Subcutaneous abdominal adipose tissue (tissue), 5 donors: Measurements from ENCODE around the gene HS6ST2.

Experiments used
- H3K27ac ChIP-seq: one replicate; pipeline ENCODE4 v1.7.0; 2013; ENCODE audit warnings: low read depth, mild to moderate bottlenecking, inconsistent platforms, low read length, moderate library complexity
- H3K27me3 ChIP-seq, 5 donors: one replicate each; pipeline ENCODE4 v1.7.0; 2013; ENCODE audit warnings: low read length in 5 of 5, inconsistent platforms in 1 of 5; ENCODE audit not compliant: control insufficient read depth in 5 of 5, insufficient read depth in 4 of 5
- H3K36me3 ChIP-seq, 5 donors: one replicate each; pipeline ENCODE4 v1.7.0; 2013; ENCODE audit warnings: low read length in 5 of 5; ENCODE audit not compliant: control insufficient read depth in 5 of 5, insufficient read depth in 5 of 5
- H3K4me1 ChIP-seq, 5 donors: one replicate each; pipeline ENCODE4 v1.7.0; 2013; ENCODE audit warnings: low read length in 5 of 5, mild to moderate bottlenecking in 3 of 5, moderate library complexity in 1 of 5; ENCODE audit not compliant: control insufficient read depth in 5 of 5, insufficient read depth in 5 of 5
- H3K4me3 ChIP-seq, 5 donors: one replicate each; pipeline ENCODE4 v1.7.0; 2013; ENCODE audit warnings: low read length in 5 of 5, low read depth in 1 of 5
- H3K9ac ChIP-seq, 5 donors: one replicate each; pipeline ENCODE4 v1.7.0; 2013; ENCODE audit warnings: low read length in 5 of 5, mild to moderate bottlenecking in 4 of 5, moderate library complexity in 3 of 5
- H3K9me3 ChIP-seq, 5 donors: one replicate each; pipeline ENCODE4 v1.7.0; 2013; ENCODE audit warnings: low read length in 5 of 5; ENCODE audit not compliant: control insufficient read depth in 5 of 5
- donor health status: healthy.
- donor health status: healthy.
- donor health status: healthy.
- donor health status: healthy.
- donor health status: healthy.

The HS6ST2 gene

DNA sequence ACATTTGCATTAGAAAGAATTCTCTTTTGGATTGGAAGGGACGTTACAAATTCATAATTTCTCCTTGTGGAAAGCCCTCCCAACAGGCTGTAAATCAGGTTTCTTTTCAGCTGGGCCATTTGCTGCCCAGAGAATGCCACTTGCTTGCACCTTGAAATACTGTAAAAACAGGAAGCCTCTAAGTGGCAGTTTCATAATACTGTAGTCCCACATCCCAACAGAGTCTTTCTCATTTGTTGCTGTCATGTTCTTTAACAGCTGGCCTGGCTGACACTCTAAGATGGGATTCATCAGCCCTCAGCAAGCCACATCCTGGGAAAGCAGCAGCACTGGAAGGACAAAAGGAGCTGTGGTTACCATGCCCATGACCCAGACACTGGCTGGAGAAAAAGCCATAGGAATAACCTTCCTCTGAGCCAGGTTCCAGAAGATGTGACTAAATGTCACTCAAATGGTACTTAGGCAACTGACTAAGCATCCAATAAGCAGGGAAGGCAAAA lies 247.7 kb downstream of the HS6ST2 start:
- Histone ChIP-seq H3K4me1 (no peaks in the 10 kb centered on the region), H3K9me3 (no peaks in the 10 kb centered on the region), H3K27me3 (peaks cover 2 to 18% (median 12%) of the 10 kb centered on the region in 5 donors), H3K4me3 (no peak overlapping the region), H3K9ac (no peak overlapping the region), H3K27ac (no peak overlapping the region), H3K36me3 (no peaks in the 10 kb centered on the region)

DNA sequence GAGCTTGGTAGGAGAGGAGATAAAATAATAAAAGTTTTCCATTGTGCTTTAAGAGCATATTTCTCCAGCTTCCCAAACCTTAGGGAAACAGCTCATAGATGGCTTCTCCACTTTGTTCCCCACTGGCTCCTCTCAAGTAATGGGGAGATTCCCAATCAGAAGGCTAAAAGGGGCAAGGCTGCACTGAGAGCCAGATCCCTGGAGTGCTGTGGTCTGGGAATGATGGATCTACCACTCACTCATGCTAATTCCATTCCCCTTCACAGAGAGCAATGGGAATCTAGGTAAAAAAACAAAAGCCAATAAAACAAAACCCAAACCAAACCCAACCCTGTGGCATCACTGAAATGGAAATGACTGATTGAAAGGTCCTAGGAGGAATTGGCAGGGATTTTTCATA lies 249.9 kb downstream of the HS6ST2 start:
- no peaks in the 10 kb centered on the region for H3K9me3 ChIP-seq
- H3K4me3 ChIP-seq, result no peak overlapping the region
- no peak overlapping the region for H3K27ac ChIP-seq
- no peak overlapping the region for H3K9ac ChIP-seq
- no peaks in the 10 kb centered on the region for H3K4me1 ChIP-seq
- H3K27me3 ChIP-seq, result peaks cover 2 to 14% (median 8%) of the 10 kb centered on the region in 5 donors
- no peaks in the 10 kb centered on the region for H3K36me3 ChIP-seq

DNA sequence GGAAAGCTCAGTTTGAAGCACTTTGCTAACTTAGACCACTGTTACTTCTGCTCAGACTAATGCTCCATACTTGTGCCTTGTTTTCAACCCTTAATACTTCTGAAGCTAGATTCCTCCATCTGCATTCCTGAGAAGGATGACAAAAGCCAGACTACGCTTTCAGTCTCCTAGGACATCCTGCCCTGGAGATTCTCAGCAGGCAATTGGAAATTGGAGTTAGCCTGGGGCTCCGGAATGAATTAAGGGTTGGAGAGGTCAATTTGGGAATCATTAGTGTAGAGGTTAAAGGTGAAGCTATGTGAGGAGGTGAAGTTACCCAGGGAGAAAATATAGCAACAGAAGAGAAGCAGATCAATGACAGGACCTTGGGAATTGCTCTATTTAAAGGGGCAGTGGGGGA lies 253.7 kb downstream of the HS6ST2 start:
- no peak overlapping the region for H3K27ac ChIP-seq
- H3K36me3 ChIP-seq, result no peaks in the 10 kb centered on the region
- H3K4me3 ChIP-seq, result no peak overlapping the region
- no peaks in the 10 kb centered on the region for H3K4me1 ChIP-seq
- peaks cover 0 to 25% (median 8%) of the 10 kb centered on the region in 5 donors for H3K27me3 ChIP-seq
- H3K9ac ChIP-seq, result no peak overlapping the region
- H3K9me3 ChIP-seq, result no peaks in the 10 kb centered on the region

DNA sequence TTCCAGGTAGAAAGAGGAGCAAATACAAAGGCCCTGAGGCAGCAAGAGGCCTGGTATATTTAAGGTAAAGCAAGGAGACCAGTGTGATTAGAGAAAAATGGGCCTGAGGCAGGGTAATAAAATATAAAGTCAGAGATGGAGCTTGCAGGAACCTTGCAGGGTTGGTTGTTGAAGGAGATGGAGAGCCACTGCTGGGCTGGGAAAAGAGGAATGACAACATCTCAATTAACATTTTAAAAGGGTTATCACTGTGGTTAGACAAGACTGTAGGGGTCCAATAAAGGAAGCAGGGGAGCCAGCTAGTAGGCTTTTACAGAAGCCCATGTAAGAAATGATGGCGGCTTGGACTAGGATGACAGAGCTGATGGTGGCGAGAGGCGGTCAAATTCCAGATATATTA lies 264.0 kb downstream of the HS6ST2 start:
- Histone ChIP-seq H3K27me3 (peaks cover 3 to 29% (median 20%) of the 10 kb centered on the region in 5 donors), H3K9me3 (no peaks in the 10 kb centered on the region), H3K4me3 (no peak overlapping the region), H3K4me1 (no peaks in the 10 kb centered on the region), H3K27ac (no peak overlapping the region), H3K9ac (no peak overlapping the region), H3K36me3 (no peaks in the 10 kb centered on the region)

- Histone ChIP-seq H3K9ac (no peak overlapping the region), H3K4me1 (no peaks in the 10 kb centered on the region), H3K27me3 (peaks cover 6 to 25% (median 16%) of the 10 kb centered on the region in 5 donors), H3K9me3 (no peaks in the 10 kb centered on the region), H3K4me3 (no peak overlapping the region), H3K27ac (no peak overlapping the region), H3K36me3 (no peaks in the 10 kb centered on the region)
These were observed 265.9 kb downstream of the HS6ST2 start for GRCh38 chrX:132692526-132692925.

- Histone ChIP-seq H3K4me3 (no peak overlapping the region), H3K9me3 (no peaks in the 10 kb centered on the region), H3K4me1 (no peaks in the 10 kb centered on the region), H3K9ac (no peak overlapping the region), H3K27ac (no peak overlapping the region), H3K36me3 (no peaks in the 10 kb centered on the region), H3K27me3 (peaks cover 6 to 25% (median 16%) of the 10 kb centered on the region in 5 donors)
These were observed 266.4 kb downstream of the HS6ST2 start for GRCh38 chrX:132692066-132692465.

GRCh38 chrX:132689612-132690563 lies 268.5 kb downstream of the HS6ST2 start:
- no peak overlapping the region for H3K4me3 ChIP-seq
- no peaks in the 10 kb centered on the region for H3K36me3 ChIP-seq
- H3K27me3 ChIP-seq, result peaks cover 1 to 20% (median 15%) of the 10 kb centered on the region in 5 donors
- H3K9ac ChIP-seq, result no peak overlapping the region
- H3K9me3 ChIP-seq, result no peaks in the 10 kb centered on the region
- H3K4me1 ChIP-seq, result no peaks in the 10 kb centered on the region
- no peak overlapping the region for H3K27ac ChIP-seq

DNA sequence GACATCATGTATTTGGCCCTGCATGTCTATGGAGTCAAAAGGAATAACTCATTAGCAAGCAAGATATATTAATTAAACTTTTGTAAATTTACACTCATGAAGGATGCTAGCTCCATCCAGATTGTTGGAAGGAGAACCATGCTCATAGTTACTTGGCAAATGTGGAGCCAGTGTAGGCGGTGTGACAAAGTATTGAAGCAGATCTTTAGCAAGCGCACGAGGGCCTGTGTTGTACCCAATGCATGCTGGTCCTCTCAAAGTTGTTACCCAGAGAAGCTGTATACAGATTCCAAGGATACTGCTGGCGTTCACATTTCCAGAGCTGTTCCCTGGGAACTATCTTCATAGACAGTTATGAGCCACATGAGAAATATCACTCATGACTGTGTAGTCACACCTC lies 273.2 kb downstream of the HS6ST2 start:
- Histone ChIP-seq H3K27me3 (peaks cover 0 to 12% (median 3%) of the 10 kb centered on the region in 5 donors), H3K36me3 (no peaks in the 10 kb centered on the region), H3K4me1 (no peaks in the 10 kb centered on the region), H3K9ac (no peak overlapping the region), H3K4me3 (no peak overlapping the region), H3K9me3 (no peaks in the 10 kb centered on the region), H3K27ac (no peak overlapping the region)

DNA sequence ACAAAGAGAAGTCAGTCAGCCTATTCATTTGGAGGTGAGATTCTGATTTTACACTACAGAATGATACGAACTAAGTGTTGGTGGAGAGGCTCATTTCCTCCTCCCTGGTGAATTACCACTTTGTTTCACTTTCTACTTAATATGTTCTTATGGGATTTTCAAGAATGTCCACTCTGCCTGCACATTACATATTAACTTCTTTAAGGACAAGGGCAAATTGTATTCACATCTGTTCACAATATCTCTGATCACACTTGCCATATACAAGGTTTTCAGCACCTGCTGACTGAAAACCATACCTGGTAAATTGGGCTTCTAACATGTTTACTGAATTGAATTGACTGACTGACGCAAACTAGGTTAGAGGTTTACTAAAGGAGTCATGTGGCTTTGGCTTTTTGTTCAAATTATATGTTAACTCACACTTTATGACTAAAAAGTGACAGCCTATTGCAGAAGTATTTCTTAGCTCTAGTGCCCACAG lies 281.2 kb downstream of the HS6ST2 start:
- Histone ChIP-seq H3K27me3 (peaks cover 0 to 18% (median 0%) of the 10 kb centered on the region in 5 donors), H3K4me3 (no peak overlapping the region), H3K4me1 (no peaks in the 10 kb centered on the region), H3K9ac (no peak overlapping the region), H3K27ac (no peak overlapping the region), H3K36me3 (no peaks in the 10 kb centered on the region), H3K9me3 (peaks cover 0 to 3% (median 0%) of the 10 kb centered on the region in 5 donors)

DNA sequence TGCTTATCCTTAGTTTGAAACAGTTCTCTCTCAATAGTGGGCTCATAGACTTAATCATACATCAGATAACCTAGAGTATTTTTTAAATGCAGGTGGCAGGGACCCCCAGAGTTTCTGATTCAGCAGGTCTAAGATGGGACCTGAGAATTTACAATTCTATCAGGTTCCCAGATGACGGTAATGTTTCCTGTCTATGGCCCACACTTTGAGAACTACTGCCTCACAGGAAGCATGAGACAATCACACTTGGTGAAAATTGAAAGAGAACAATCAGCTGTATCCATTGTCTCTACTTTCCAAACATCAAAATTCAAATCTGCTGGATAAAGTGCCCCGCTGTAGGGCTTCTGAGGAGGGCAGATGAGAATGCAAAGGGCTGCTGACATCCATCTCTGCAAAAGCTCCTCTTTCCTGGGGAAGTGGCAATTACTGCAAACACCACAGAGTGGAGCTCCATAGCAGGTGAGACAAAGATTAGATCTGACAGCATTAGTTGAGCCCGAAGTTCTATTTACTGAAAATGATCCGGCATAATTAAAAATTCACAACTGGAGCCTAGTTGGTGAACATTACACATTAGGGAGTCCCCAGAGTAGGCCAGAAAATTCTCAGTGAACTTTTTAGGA lies 281.8 kb downstream of the HS6ST2 start:
- Histone ChIP-seq H3K4me3 (no peak overlapping the region), H3K27me3 (peaks cover 0 to 16% (median under 1%) of the 10 kb centered on the region in 5 donors), H3K4me1 (no peaks in the 10 kb centered on the region), H3K36me3 (no peaks in the 10 kb centered on the region), H3K9me3 (peaks cover 0 to 3% (median 0%) of the 10 kb centered on the region in 5 donors), H3K27ac (no peak overlapping the region), H3K9ac (no peak overlapping the region)
